Ishikawa (cell line): ENCODE measurements around the gene PRICKLE1.

ENCODE experiments used
- CEBPB ChIP-seq: IDR thresholded peaks from 2 replicates; pipeline ENCODE4 v1.6.1; 2012
- CREB1 ChIP-seq: IDR thresholded peaks from 2 replicates; pipeline ENCODE4 v1.6.1; 2012; ENCODE audit warnings: low read depth
- EGR1 ChIP-seq: IDR thresholded peaks from 2 replicates; pipeline ENCODE4 v1.6.1; 2012
- EP300 ChIP-seq: IDR thresholded peaks from 2 replicates; pipeline ENCODE4 v1.6.1; 2012; ENCODE audit warnings: borderline replicate concordance
- FOXM1 ChIP-seq: IDR thresholded peaks from 2 replicates; pipeline ENCODE4 v1.6.1; 2012; ENCODE audit warnings: low read depth, borderline replicate concordance
- MAX ChIP-seq: IDR thresholded peaks from 2 replicates; pipeline ENCODE4 v1.6.1; 2012
- NFIC ChIP-seq: IDR thresholded peaks from 2 replicates; pipeline ENCODE4 v1.6.1; 2012
- RAD21 ChIP-seq: IDR thresholded peaks from 2 replicates; pipeline ENCODE4 v1.6.1; 2012; ENCODE audit warnings: low read depth
- TAF1 ChIP-seq: IDR thresholded peaks from 2 replicates; pipeline ENCODE4 v1.6.1; 2012; ENCODE audit warnings: low read depth, mild to moderate bottlenecking
- TCF12 ChIP-seq: IDR thresholded peaks from 2 replicates; pipeline ENCODE4 v1.6.1; 2012; ENCODE audit warnings: low read depth
- TEAD4 ChIP-seq: IDR thresholded peaks from 2 replicates; pipeline ENCODE4 v1.6.1; 2012
- USF1 ChIP-seq: IDR thresholded peaks from 2 replicates; pipeline ENCODE4 v1.6.1; 2012
- YY1 ChIP-seq: IDR thresholded peaks from 2 replicates; pipeline ENCODE4 v1.6.1; 2012; ENCODE audit warnings: low read depth
- ZBTB7A ChIP-seq: IDR thresholded peaks from 2 replicates; pipeline ENCODE4 v1.6.1; 2012; ENCODE audit warnings: low read depth
- TF ChIP-seq, protein P1 (sequence below): IDR thresholded peaks from 2 replicates; pipeline ENCODE4 v1.6.1; 2012; ENCODE audit warnings: low read depth, mild to moderate bottlenecking

Gene PRICKLE1

DNA sequence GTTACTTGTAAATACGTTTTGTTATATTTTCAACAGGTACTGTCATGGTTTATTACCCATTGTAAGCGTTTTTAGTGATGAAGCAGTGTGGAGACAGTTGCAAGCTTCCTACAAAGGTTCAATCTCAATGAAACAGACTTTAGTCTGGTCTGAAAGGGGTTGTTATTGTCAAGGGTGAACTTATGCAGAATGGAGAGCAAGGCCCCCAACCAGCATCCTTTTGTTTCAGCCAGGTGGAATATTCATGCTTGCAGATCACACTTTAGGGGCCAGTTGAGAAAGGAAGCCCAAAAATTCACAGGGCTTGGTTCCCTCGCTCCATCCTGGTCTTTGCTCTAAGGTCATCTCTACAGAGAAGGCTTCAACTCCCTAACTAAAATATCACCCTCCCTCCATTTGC lies 103.7 kb downstream of the PRICKLE1 start:
- TF ChIP-seq YY1, result no peak
- TF ChIP-seq EP300, result 0 out of 2 replicates have a peak, but pooled peaks have one; percentile 16
- no peak for TF ChIP-seq TCF12

DNA sequence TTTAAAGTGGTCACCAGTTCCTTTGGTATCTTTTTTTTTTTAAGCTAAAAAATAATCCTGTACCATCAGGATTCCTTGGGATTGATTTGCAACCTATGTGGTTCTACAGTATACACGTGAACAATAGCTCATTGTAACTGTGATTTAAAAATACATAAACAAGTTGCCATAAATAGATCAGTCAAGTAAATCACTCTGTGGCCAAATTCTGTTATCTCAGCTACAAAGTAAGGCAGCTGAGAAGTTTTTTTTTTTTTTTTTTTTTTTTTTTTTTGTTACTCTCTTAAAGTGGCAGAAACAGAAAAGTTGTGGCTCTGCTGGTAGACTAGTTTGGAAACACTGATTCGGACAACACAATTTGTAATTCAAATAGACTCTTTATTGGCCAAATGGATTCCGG lies 104.5 kb downstream of the PRICKLE1 start:
- TF ChIP-seq CEBPB, result no peak
- TF ChIP-seq, protein P1, sequence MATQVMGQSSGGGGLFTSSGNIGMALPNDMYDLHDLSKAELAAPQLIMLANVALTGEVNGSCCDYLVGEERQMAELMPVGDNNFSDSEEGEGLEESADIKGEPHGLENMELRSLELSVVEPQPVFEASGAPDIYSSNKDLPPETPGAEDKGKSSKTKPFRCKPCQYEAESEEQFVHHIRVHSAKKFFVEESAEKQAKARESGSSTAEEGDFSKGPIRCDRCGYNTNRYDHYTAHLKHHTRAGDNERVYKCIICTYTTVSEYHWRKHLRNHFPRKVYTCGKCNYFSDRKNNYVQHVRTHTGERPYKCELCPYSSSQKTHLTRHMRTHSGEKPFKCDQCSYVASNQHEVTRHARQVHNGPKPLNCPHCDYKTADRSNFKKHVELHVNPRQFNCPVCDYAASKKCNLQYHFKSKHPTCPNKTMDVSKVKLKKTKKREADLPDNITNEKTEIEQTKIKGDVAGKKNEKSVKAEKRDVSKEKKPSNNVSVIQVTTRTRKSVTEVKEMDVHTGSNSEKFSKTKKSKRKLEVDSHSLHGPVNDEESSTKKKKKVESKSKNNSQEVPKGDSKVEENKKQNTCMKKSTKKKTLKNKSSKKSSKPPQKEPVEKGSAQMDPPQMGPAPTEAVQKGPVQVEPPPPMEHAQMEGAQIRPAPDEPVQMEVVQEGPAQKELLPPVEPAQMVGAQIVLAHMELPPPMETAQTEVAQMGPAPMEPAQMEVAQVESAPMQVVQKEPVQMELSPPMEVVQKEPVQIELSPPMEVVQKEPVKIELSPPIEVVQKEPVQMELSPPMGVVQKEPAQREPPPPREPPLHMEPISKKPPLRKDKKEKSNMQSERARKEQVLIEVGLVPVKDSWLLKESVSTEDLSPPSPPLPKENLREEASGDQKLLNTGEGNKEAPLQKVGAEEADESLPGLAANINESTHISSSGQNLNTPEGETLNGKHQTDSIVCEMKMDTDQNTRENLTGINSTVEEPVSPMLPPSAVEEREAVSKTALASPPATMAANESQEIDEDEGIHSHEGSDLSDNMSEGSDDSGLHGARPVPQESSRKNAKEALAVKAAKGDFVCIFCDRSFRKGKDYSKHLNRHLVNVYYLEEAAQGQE, result no peak
- no peak for TF ChIP-seq ZBTB7A
- TF ChIP-seq EGR1, result no peak
- no peak for TF ChIP-seq MAX
- TF ChIP-seq TCF12, result no peak
- no peak for TF ChIP-seq TAF1
- no peak for TF ChIP-seq TEAD4
- TF ChIP-seq EP300, result no peak
- TF ChIP-seq USF1, result no peak

DNA sequence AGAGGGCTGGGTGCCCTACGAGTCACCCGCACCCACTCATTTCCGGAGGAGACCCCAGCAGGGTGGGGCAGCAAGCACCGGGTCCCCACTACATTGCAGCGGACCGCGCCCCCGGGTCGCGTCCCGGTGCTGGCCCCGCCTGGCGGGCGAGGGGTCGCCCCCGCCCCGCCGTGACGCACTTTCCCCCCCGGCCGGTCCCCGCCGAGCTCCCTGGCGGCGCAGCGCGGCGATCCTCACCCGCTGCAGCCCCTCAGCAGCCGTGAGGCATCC lies 106.1 kb downstream of the PRICKLE1 start:
- TF ChIP-seq MAX (no peak), FOXM1 (no peak), CEBPB (no peak), YY1 (no peak), NFIC (no peak), TEAD4 (no peak), RAD21 (no peak), EGR1 (no peak), ZBTB7A (no peak), TCF12 (no peak)

DNA sequence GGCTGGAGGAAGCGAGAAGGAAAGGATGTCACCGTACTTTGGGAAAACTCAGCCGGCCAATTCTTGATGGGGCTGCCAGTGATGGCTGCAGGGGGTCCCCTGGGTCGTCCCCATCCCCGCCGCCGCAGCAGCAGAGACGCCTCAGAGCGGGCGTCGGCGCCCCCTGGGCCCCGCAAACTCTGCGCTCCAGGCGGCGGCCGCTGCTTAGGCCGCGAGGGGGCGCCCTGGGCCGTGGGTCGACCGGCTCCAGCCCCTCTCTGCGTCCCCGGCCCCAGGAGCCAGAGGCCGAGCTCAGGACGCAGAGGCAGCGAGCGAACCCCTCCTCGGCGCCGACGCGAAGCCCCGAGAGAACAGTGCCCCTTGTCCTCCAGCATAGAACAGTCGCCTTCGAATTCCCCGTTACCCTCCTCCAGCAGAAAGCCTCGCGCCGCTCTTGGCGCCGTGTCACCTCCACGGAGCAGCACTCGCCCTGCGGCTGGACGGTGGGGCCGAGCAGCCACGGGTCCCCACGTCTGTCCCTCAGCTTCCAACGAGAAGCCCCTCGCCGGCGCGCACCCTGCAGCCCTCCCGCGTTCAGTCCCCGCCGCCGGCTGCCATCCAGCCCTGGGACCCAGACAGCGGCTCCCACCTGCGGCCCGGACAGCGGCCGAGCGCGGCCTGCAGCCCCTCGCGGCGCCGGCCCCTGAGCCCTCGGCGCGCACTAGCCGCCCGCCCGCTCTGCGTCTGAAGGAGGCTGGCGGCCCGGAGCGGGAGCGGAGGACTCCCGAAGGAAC lies 106.6 kb downstream of the PRICKLE1 start:
- TF ChIP-seq TEAD4 (0 out of 2 replicates have a peak, but pooled peaks have one; percentile 9), ZBTB7A (peak; percentile 97), USF1 (no peak), EP300 (no peak), TCF12 (peak; percentile 53; the same call in 1 of the 2 replicates), FOXM1 (0 out of 2 replicates have a peak, but pooled peaks have one; percentile 13), CREB1 (no peak), MAX (peak; percentile 36; the same call in 1 of the 2 replicates), TAF1 (0 out of 2 replicates have a peak, but pooled peaks have one; percentile 42), NFIC (no peak), YY1 (no peak), CEBPB (no peak), RAD21 (peak; percentile 88), EGR1 (no peak)
- TF ChIP-seq, protein P1, result peak; percentile 10; the same call in 1 of the 2 replicates

DNA sequence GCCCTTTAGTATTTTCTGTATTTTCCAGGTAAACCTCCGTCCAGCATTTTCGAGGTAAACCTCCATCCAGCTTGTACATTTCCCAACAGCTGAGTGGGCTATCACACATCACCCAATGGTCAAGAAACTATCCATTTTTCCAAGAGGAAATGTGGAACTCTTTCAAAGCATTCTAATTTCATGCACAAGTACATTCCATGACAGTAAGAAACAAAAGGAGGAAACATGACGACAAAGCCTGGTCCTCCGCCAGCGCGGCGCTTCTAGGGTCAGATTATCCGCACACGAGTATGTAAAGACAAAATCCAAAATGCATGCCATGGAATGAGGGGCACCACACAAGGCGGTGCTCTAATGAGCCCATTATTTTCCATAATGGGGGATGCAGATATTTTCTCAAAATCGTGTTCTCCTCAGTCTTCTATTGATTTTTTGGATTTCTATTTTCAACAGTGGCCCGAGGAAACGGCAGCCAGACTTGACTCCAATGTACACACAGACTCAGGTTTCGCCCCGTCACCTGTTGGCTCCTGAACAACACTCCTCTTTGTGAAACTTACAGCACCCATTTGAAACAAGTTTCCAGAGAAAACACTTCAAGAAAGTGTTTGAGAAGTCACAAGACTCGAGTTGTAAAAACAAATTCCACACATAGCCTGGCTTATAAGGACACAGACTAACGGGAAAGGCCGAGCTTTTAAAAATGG lies 107.4 kb downstream of the PRICKLE1 start:
- TF ChIP-seq USF1, result no peak
- no peak for TF ChIP-seq EGR1
- no peak for TF ChIP-seq RAD21
- TF ChIP-seq, protein P1, result no peak
- no peak for TF ChIP-seq NFIC
- TF ChIP-seq FOXM1, result no peak
- TF ChIP-seq TEAD4, result no peak
- TF ChIP-seq TAF1, result no peak
- no peak for TF ChIP-seq TCF12
- no peak for TF ChIP-seq ZBTB7A
- TF ChIP-seq YY1, result no peak
- TF ChIP-seq CEBPB, result no peak
